GM19043 (cell line): Measurements from ENCODE around the gene NAIF1.
"Not testable (repeated sequence)": the region's sequence is repeated elsewhere in the genome, so short reads cannot be mapped to it uniquely, and the experiment has no call there.

ENCODE experiments used
- ATAC-seq: cut with Tn5 transposase; IDR thresholded peaks from one replicate; pipeline ENCODE4 v1.9.1; 2021; ENCODE audit warnings: low read depth; ENCODE audit not compliant: unreplicated experiment

Gene NAIF1

DNA sequence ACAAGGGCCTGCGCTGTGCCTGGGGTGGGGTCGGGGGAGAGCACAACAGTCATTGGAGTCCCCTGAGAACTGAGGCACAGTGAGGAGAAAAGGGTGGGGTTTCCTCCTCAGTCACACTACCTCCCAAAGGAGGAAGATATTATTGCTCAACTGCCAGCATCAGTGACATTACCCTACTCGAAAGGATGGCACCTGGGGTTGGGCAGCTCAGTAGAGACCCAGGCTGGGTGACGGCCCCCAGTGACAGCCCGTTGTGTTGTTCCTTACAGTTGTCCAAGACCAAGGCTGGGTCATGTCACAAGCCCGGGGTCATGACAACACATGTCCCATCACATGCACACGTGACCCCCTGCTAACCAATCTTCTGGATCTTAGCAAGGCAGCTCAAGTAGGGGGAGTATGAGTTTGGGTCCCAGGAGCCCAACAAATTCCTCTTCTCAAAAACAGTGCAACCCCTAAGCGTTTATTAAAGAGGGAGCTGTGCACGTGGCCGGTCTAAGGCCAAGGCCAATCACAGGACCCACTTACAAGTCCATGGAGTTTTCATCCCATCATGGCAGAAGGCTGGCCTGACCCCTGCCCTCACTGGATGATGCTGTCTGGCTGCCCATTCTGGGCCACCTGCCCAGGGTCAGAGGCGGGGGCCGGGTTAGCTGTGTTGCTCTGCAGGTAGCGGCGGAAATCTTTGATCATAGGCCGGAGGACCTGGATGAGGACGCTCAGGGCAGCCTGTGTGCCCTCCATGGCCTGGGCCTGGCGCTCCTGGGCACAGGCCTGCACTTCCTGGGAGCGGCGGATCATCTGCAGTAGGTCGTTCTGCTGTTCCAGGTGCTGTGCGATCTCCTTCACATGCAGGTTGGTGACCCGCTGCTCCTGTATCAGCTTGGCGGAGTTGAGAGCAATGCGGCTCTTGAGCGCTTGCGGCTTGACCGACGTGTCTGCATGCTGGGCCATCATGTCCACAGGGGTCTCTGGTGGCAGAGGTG is 4.0 kb downstream of the NAIF1 start:
- no peak for ATAC-seq

DNA sequence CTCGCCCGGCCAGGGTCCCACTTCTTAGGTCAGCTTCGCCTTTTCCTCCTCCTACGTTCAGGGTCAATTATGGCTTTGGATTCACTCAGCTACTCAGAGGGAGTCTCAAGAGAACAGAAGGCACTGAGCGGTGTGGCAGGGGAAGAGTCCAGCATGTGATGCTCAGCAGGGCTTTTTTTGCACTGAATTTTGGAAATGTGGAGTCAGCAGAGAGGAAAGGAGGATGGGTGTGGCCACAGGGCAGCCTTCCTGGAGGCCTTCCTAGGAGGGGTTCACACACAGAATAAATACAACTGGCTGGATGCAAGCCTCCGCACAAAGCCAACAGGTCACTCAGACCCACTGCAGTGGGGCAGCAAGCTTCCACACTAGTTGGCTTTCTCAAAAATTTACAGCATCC is 4.8 kb downstream of the NAIF1 start:
- ATAC-seq: no peak

DNA sequence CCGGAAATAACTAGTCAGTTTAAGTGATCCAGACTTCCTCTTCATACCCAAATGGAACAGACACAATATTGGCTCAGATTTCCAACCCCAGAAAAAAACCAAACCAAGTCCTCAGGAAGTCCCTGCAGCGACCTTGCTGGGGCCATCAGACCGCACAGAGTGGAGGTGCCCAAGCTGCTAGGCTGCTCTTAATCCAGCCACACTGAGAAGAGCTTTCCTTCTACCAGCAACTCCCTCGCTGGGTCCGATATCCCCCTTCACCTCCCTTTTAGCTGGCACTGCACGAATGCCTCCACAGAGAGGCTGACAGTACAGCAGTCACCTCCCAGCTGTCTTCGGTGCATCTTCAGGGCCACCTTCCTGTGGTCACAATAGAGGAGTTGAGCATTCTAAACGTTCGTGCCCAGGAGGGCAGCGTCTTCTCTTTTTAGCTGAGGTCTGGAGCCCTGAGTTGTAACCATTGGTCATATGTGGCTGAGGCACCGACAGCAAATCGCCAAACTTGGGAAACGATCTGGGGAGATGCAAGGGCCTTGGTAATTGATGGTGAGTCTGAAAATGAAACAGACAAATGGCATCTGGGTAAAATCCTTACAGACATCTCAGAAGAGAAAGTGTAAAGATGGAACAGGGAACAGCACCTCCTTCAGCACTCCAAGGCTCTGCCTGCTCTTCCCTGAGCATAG is 5.7 kb downstream of the NAIF1 start:
- no peak for ATAC-seq

DNA sequence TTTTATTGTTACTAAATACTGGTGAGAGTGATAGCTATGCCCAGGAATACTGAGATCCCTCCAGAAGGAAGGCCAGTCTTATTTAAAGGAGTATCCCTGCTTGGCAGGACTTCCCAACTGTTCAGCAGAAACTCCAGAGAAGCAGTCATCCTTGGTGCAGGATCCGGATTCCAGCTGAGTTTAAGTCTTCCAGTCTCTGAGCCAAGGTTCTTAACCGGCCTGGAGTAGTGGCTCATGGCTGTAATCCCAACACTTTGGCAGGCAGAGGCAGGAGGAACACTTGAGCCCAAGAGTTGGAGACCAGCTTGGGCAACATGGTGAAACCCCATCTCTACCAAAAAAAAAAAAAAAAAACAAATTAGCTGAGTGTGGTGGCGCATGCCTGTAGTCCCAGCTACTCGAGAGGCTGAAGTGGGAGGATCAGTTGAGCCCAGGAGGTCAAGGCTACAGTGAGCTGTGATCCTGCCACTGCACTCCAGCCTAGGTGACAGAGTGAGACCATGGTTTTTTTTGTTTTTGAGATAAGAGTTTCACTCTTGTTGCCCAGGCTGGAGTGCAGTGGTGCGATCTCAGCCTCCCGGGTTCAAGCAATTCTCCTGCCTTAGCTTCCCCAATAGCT is 7.6 kb downstream of the NAIF1 start:
- ATAC-seq: no peak

DNA sequence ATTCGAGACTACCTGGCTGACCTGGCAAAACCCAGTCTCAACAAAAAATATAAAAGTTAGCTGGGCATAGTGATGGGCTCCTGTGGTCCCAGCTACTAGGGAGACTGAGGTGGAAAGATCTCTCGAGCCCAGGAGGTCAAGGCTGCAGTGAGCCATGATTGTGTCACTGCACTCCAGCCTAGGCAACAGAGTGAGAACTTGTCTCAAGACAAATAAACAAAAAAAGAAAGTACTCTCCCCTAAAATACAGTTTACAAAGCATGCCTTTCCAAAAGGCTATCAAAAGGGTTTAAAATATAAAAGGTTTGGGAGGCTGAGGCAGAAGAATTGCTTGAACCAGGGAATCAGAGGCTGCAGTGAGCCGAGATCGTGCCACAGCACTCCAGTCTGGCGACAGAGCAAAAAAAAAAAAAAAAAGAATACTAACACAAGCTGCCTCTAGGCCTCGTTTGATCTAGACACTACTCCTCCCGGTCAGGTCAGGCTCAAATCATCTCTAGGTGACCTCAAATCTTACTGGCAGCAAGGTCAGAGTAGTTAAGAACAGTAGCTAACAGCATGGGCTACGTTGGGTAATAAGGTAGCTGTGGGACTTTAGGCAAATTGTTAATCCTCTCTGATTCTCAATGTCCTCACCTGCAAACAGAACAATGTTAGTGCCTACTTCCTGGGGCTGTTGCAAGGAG is 9.3 kb downstream of the NAIF1 start:
- ATAC-seq: no peak

DNA sequence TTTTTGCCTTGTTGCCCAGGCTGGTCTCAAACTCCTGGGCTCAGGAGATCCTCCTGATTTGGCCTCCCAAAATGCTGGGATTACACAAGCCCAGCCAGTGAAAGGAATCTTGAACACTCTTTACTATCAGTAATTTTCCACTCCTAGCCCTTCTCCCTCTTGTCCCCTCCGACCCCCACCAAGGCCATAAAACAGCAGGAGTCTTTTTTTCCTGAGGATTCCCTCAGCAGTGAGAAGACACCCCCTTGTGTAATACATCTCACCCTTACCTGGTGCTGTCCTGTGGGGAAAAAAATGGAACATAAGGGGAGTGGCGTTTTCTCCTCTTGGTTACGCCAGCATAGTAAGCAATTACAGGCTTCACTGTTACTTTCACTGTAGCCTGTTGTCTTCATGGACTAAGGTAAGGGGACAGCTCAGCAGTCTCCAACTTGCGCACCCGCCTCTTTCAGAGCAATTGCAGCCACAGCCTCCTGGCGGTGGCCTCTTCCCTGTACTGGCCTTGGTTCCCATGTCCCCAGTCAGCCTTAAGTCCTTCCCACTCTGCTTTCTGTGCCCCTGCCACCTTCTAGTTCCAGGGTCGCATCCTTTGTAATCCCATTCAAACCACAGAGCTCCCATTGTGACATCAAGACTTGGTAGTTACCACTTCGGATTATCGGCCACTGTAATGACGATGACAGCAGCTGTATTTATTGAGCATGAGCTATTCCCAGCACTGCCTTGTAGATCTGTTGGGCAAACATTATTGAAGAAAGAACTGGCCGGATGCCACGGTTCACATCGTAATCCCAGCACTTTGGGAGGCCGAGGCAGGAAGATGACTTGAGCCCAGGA is 10.0 kb downstream of the NAIF1 start:
- no peak for ATAC-seq

DNA sequence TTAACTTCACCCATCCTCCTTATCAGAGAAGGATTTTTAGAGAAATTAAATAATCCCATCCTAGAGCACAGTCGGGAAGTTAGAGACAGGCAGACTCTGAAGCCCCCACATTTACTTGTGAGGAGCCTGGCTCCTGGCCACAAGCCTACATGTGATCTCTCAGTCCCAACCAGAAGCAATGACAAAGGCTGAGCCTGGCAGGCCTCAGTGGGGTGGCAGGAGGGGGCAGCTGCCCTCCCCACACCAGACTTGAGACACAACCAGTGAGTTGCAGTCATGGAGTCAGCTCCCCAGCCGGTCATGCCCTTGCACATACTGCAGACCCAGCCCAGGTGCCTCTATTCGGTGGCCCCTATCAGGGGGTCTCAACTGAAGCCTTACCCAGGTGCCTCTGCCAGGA is 11.0 kb downstream of the NAIF1 start:
- no peak for ATAC-seq

DNA sequence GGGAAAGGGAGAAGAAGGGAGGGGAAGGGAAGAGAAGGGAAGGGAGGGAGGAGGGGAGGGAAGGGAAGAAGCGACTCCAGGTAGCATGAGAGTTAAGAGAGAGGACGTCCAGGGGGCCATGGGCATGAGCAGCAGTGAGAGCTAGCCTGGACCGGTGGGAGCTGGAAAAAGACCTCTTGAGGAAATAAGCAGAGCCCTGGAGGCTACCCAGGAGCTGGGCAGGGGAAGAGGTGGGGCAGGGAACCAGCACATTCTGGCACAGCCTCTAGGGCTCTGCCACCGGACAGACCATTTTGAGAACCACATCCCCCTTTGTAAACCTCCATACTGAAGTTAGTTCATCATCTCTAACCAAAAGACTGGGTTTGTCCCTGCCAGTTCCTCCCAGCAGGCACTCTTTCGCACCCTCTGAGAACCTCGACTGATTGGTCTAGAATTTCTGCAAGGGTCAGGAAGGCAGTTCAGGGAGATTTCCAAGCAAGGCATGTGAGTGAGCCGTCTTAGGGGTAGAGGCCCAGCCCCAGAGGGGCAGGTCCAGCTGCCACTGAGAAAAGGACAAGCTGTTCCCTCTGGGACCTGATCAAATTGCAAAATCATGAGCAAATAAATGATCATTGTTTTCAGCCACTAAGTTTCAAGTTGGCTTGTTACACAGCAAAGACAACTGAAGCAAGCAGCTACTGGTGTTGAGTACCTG is 11.6 kb downstream of the NAIF1 start:
- ATAC-seq: no peak

DNA sequence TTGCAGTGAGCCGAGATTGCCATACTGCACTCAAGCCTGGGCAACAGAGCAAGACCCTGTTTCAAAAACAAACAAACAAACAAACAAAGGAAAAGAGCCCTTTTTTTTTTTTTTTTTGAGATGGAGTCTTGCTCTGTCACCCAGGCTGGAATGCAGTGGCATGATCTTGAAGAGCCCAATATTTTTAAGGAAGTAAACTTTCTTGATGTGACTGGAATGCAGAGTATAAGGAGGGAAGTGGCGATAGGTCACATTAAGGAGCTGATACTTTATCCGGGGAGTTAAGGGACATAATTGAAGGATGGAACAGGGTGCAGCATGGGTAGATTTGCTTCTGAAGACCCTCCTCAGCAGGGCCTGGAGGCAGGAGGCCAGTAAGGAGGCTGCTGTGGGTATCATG is 13.0 kb downstream of the NAIF1 start:
- ATAC-seq: no peak

DNA sequence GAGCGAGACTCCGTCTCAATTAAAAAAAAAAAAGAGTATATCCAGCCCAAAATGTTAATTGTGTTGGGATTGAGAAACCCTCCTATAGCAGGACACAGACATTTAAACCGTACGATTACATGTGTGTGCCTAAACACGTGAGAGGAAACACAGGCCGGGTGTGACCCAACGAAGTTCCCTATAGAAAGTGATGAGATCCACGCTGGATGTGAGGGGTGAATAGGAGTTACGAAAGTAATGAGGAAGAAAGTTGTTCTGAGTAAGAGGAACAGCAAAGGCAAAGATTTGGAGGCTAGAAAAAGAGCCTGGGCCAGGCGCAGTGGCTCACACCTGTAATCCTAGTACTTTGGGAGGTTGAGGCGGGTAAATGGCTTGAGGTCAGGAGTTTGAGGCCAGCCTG is 13.6 kb downstream of the NAIF1 start:
- no peak for ATAC-seq

DNA sequence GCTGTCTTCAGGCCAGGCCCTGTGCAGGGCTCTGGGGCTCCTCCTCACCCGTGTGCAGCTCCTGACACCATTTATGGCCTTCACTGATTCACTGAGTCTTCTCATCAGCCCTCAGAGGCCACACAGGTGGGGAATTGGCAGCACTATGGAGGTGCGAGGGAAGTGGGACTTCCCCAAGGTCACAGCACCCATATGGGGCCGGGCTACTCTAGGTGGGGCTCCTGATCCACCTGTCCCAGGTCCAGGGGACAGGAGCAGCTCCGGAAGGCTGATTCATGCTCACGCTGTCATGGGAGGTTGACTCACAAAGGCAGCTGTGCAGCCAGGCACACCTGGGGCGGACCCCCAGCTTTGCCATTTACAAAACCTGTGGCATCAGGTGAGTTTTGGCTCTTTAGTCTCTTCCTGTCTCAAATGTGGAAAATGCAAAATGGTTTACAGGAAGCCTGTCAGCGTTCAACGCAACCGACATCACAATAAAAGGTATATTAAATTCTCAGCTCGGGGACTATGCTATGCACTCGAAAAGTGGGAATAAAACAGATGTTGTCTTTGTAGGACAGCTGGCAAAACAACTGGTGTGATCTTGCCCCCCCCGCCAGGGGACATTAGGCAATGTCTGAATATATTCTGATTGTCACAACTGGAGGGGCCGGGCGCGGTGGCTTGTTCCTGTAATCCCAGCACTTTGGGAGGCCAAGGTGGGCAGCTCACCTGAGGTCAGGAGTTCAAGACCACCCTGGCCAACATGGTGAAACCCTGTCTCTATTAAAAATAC is 15.0 kb downstream of the NAIF1 start:
- ATAC-seq: no peak

DNA sequence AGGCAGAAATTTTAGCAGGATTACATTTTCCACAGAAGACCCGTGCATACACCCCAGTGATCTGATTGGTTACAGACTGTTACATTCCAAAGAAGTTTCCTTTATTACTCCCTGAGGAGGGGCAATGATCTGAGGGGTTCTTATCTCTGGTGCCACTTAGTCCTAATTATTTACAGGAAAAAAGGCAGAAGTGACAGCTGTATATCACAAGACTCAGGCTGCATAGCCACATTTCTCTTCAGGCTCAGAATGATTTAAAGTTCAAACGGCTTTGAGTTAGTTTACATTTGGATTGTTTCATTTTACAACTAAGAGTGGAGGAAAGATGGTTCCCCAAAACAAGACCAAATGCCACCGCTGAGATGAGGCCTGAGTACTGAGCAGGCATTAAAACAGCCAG is 17.3 kb downstream of the NAIF1 start:
- no peak for ATAC-seq

DNA sequence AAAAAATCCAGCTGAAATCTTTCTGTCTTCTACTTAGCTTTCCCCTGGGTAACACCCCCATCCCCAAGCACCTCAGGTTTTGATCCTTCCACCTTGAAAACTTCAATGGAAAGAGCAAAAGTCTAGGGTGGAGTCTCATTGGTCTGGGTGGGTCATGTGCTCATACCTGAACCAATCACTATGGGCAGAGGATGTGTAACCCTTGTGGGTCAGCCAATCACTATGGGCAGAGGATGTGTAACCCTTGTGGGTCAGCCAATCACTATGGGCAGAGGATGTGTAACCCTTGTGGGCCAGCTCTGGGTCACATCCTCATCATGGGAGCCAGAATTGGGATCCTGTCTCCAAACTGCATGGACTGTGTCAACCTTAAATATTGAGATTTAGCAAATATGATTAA is 18.5 kb downstream of the NAIF1 start:
- no peak for ATAC-seq

DNA sequence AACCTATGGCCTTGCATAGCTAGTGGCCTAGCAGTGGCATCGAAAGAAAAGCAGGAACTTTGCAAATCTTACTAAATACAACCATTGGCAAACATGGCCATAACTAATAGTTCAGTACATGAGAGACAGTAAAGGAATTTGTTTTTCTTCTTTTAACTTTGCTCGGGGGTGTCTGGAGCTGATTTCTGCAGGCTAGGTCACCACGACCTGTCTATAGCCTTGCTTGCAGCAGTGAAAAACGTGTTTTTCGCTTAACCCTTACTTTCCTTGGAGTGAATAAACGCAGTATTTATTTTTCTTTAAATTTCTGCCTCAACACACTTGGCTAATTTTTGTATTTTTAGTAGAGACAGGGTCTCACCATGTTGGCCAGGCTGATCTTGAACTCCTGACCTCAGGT is 19.9 kb downstream of the NAIF1 start:
- no peak for ATAC-seq

DNA sequence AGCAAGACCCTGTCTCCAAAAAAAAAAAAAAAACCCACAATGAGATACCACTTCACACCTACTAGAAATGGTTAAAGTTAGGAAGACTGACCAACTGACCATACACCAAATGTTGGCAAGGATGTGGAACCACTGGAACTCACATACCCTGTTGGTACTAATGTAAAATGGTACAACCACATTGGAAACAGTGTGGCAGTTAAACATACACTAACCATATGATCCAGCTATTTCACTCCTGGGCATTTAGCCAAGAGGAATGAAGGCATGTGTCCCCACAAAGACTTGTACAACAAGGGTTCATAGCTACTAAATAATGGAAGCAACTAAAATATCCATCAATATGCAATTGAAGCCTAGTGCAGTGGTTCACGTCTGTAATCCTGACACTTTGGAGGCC is 21.3 kb downstream of the NAIF1 start:
- ATAC-seq: no peak

DNA sequence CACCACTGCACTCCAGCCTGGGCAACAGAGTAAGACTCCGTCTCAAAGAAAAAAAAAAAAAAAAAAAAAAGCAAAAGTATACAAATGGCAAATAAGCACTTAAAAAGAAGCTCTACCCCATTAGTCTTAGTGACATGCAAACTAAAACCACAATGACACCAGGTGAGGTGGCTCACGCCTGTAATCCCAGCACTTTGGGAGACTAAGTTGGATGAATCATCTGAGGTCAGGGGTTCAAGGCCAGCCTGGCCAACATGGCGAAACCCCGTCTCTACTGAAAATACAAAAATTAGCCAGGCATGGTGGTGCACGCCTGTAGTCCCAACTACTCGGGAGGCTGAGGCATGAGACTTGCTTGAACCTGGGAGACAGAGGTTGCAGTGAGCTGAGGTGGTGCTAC is 21.7 kb downstream of the NAIF1 start:
- ATAC-seq: not testable (repeated sequence)

DNA sequence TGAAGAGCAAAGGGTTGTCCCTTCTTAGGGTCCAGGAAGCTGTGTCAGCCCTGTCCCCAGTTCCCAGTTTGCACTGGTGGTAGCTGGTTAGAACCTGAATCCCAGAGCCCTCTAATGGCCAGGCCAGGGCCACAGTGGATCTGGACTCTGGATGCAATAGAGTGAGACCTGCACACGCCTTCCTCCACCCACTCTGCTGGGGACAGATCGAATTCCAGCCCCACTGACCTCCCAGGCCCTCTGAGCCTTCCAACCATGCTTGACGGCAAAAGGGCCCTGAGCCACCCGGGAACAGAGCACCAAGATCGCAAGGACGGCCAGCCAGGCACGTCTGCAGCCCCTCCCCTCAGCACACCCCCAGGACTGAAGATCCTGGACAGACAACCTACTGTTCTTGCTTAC is 23.7 kb downstream of the NAIF1 start:
- no peak for ATAC-seq

DNA sequence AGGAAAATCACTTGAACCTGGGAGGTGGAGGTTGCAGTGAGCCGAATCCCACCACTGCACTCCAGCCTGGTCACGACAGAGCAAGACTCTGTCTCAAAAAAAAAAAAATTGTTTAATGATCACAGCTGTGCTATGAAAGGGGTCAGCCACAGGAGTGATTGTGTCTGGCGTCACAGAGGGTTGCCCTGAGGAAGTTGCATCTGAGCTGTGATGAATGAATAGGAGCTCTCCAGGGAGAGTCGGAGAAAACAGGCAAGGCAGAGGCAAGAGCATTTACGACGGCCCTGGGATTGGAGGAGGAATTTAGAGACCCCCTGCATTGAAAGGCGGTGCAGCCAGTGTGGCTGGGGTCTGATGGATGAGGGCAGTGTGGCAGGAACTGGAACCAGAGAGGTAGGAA is 25.1 kb downstream of the NAIF1 start:
- no peak for ATAC-seq

DNA sequence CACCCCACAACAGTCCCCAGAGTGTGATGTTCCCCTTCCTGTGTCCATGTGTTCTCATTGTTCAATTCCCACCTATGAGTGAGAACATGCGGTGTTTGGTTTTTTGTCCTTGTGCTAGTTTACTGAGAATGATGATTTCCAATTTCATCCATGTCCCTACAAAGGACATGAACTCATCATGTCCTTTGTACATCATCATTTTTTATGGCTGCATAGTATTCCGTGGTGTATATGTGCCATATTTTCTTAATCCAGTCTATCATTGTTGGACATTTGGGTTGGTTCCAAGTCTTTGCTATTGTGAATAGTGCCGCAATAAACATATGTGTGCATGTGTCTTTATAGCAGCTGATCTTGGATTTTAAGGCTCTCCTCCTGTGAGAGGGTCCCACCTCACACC is 26.3 kb downstream of the NAIF1 start:
- not testable (repeated sequence) for ATAC-seq
